B cell (primary cell): ENCODE data around the gene MBP. TPM values are rescaled to one million over a fixed set of nuclear protein-coding genes. Genes with fewer than 3 reads are reported as not detected.

Source experiments
- ATAC-seq: fragments of 200-7000 bp; cut with Tn5 transposase; one replicate; pipeline ENCODE4 v1.10.0; 2021; ENCODE audit warnings: low read depth, mild to moderate bottlenecking, moderate number of reproducible peaks, moderate library complexity
- CTCF ChIA-PET: fragments of 350-600 bp; sonication (Branson Sonifier 250); formaldehyde crosslinking; loops from one replicate; lab custom pipeline; 2021; ENCODE audit warnings: antibody characterized with exemption, inconsistent platforms; lab: Charles Lee
- POLR2A ChIA-PET: fragments of 350-600 bp; sonication (Branson Sonifier 250); formaldehyde crosslinking; loops from one replicate; lab custom pipeline; 2021; ENCODE audit warnings: antibody characterized with exemption; lab: Charles Lee
- DNase-seq: peaks from one replicate; pipeline ENCODE4 v3.0.0; 2013
- H2AFZ ChIP-seq: 2 replicates; pipeline ENCODE4 v1.6.1; 2012; ENCODE audit warnings: mild to moderate bottlenecking, low read depth, low read length; ENCODE audit not compliant: insufficient read depth, poor library complexity, severe bottlenecking
- H3K27ac ChIP-seq, 2 donors: 1 replicate in 1 of 2; 2 replicates in 1 of 2; pipeline ENCODE4 v1.5.1; 2012 to 2013; ENCODE audit warnings: low read length in 2 of 2, mild to moderate bottlenecking in 2 of 2, moderate library complexity in 1 of 2
- H3K27me3 ChIP-seq, 4 experiments: fragments of 200-600 bp in 1 of 4; sonication (generic) in 1 of 4; replicated peaks in 1 of 4; 1 replicate in 2 of 4; 2 replicates in 2 of 4; pipeline versions ENCODE4 v1.6.1 to v1.7.0; 2013 to 2016; ENCODE audit warnings: low read length in 3 of 4, mild to moderate bottlenecking in 2 of 4, mixed read lengths in 1 of 4, moderate library complexity in 1 of 4; ENCODE audit not compliant: insufficient read depth in 4 of 4, control insufficient read depth in 3 of 4; ENCODE audit errors: control extremely low read depth in 1 of 4
- H3K36me3 ChIP-seq, 2 experiments: replicated peaks in 1 of 2; 1 replicate in 1 of 2; 2 replicates in 1 of 2; pipeline versions ENCODE4 v1.6.1 to v1.7.1; 2013; ENCODE audit warnings: low read length in 1 of 2; ENCODE audit not compliant: insufficient read depth in 2 of 2, control insufficient read depth in 1 of 2; ENCODE audit errors: control extremely low read depth in 1 of 2, extremely low read depth in 1 of 2
- H3K4me1 ChIP-seq, 2 donors: fragments of 200-600 bp in 1 of 2; sonication (generic) in 1 of 2; 1 replicate in 1 of 2; 2 replicates in 1 of 2; pipeline versions ENCODE4 v1.5.1 to v1.6.1; 2013 to 2017; ENCODE audit warnings: low read length in 2 of 2; ENCODE audit not compliant: control insufficient read depth in 2 of 2, insufficient read depth in 2 of 2
- H3K4me2 ChIP-seq: replicated peaks from 2 replicates; pipeline ENCODE3; 2012; ENCODE audit warnings: mild to moderate bottlenecking, low read depth, low read length; ENCODE audit not compliant: poor library complexity, severe bottlenecking
- H3K4me3 ChIP-seq, 5 experiments: fragments of 200-600 bp in 1 of 5; sonication (generic) in 1 of 5; 1 replicate in 3 of 5; 2 replicates in 2 of 5; pipeline versions ENCODE4 v1.5.1 to v1.7.0; 2011 to 2016; ENCODE audit warnings: low read length in 4 of 5, mild to moderate bottlenecking in 4 of 5, low read depth in 2 of 5, control low read depth in 1 of 5, moderate library complexity in 1 of 5; ENCODE audit not compliant: insufficient read depth in 1 of 5; ENCODE audit errors: control extremely low read depth in 1 of 5, extremely low read depth in 1 of 5
- H3K79me2 ChIP-seq: fragments of 200-600 bp; sonication (generic); one replicate; pipeline ENCODE4 v1.6.0; 2016; ENCODE audit warnings: low read length; ENCODE audit not compliant: control insufficient read depth, insufficient read depth
- H3K9ac ChIP-seq: fragments of 200-600 bp; sonication (generic); 2 replicates; pipeline ENCODE4 v1.6.1; 2017; ENCODE audit warnings: mild to moderate bottlenecking, low read length, moderate library complexity
- H3K9me3 ChIP-seq, 3 donors: one replicate each; pipeline versions ENCODE4 v1.6.1 to v1.7.1; 2013; ENCODE audit warnings: low read length in 2 of 3; ENCODE audit not compliant: control insufficient read depth in 2 of 3, insufficient read depth in 1 of 3; ENCODE audit errors: control extremely low read depth in 1 of 3
- H4K20me1 ChIP-seq: 2 replicates; pipeline ENCODE4 v1.6.0; 2012; ENCODE audit warnings: mild to moderate bottlenecking, low read length; ENCODE audit not compliant: insufficient read depth, control insufficient read depth, poor library complexity, severe bottlenecking
- H3K27ac Mint-ChIP-seq: one replicate; pipeline ENCODE4 v1.8.0; 2021; ENCODE audit warnings: mixed read lengths
- H3K27me3 Mint-ChIP-seq: one replicate; pipeline ENCODE4 v1.8.0; 2021; ENCODE audit warnings: mixed read lengths
- H3K4me1 Mint-ChIP-seq: one replicate; pipeline ENCODE4 v1.8.0; 2021; ENCODE audit warnings: mixed read lengths
- H3K4me3 Mint-ChIP-seq: one replicate; pipeline ENCODE4 v1.8.0; 2021; ENCODE audit warnings: mixed read lengths
- H3K9me3 Mint-ChIP-seq: one replicate; pipeline ENCODE4 v1.8.0; 2022; ENCODE audit warnings: mixed read lengths; ENCODE audit not compliant: insufficient read depth
- CTCF ChIP-seq: fragments of 200-600 bp; IDR thresholded peaks from one replicate; pipeline ENCODE4 v1.8.0; 2022; ENCODE audit warnings: antibody characterized with exemption, mild to moderate bottlenecking
- EZH2 ChIP-seq: IDR thresholded peaks from 2 replicates; pipeline ENCODE4 v1.6.1; 2012; ENCODE audit warnings: borderline replicate concordance, low read depth, mild to moderate bottlenecking, moderate library complexity, low read length; ENCODE audit not compliant: insufficient read depth, poor library complexity, severe bottlenecking
- WGBS: methylation state at CpG from one replicate; pipeline ENCODE4 v1.1.5; 2013; ENCODE audit warnings: missing lambda C conversion rate; ENCODE audit not compliant: insufficient coverage; 5-methylcytosine and 5-hydroxymethylcytosine counted together
- intact Hi-C: fragments of 100-400 bp; cut with micrococcal nuclease; formaldehyde crosslinking; loops from one replicate; pipeline ENCODE4 v1.10.0; 2022
- polyA plus RNA-seq: library from polyadenylated mRNA; depleted of rRNA; stranded (reverse); fragments of >200 nt; gene quantifications from 2 replicates; pipeline ENCODE4 v1.2.3, GENCODE V29; 2012
- total RNA-seq, 2 donors: library from RNA; stranded (reverse); fragments of 120-200 nt in 1 of 2; gene quantifications; 1 replicate in 1 of 2; 2 replicates in 1 of 2; pipeline versions ENCODE4 v1.2.3 to v1.2.4, GENCODE V29; 2013 to 2022

MBP gene
- total and polyA plus RNA-seq, 2 donors (not counting 1 experiment from before 2014, with no cell fraction given) = 30.1 to 192 TPM

GRCh38 chr18:76982038-76982437, 150.5 kb downstream of the MBP start:
- CTCF ChIA-PET = interaction anchor here (0.6 to 13.3 kb wide), 18 partner anchors 8 to 233 kb away, joined by 3 to 359 read pairs (median 23); no protein-coding TSS in a partner anchor
- H3K27ac Mint-ChIP-seq = peak overlapping the region; percentile 92

More at GRCh38 chr18:76982038-76982437, 150.5 kb downstream of the MBP start:
- peak overlapping the region in 1 of 5 experiments; percentile 29 for H3K4me3 ChIP-seq
- H4K20me1 ChIP-seq = no peaks in the 10 kb centered on the region
- peaks cover 61 to 65% of the 10 kb centered on the region in 2 donors for H3K4me1 ChIP-seq
- peaks cover 65% of the 10 kb centered on the region for H3K4me1 Mint-ChIP-seq
- ATAC-seq (no peak), DNase-seq (no peak)
- H3K4me2 ChIP-seq = peak overlapping the region; percentile 69
- H3K79me2 ChIP-seq = no peaks in the 10 kb centered on the region
- H3K27me3 Mint-ChIP-seq = no peaks in the 10 kb centered on the region
- H3K27ac ChIP-seq = peak overlapping the region; percentile 86 to 94
- peaks cover 0 to 6% (median 0%) of the 10 kb centered on the region in 3 donors for H3K9me3 ChIP-seq
- H3K9ac ChIP-seq = peak overlapping the region; percentile 50
- TF ChIP-seq EZH2 = no peak
- TF ChIP-seq CTCF = no peak
- POLR2A ChIA-PET = interaction anchor here (1.0 to 2.3 kb wide), 5 partner anchors 16 to 62 kb away, joined by 3 to 24 read pairs (median 16); no protein-coding TSS in a partner anchor
- H3K9me3 Mint-ChIP-seq = no peaks in the 10 kb centered on the region
- H3K27me3 ChIP-seq = no peaks in the 10 kb centered on the region
- H3K4me3 Mint-ChIP-seq = peak overlapping the region; percentile 73
- no peaks in the 10 kb centered on the region for H3K36me3 ChIP-seq
- WGBS = 90% methylated on average over 5 of the region's 5 CpGs
- intact Hi-C loops = loop anchor here (2.0 to 5.0 kb wide), 2 partner anchors 81 to 160 kb away; partner anchors contain the start of gene ZNF236
- peak overlapping the region; percentile 59 for H2AFZ ChIP-seq
